Common myeloid progenitor, CD34-positive (primary cell): ENCODE measurements around the gene TRPT1.

Source experiments
- CTCF ChIA-PET: fragments of 350-600 bp; sonication (Branson Sonifier 250); formaldehyde crosslinking; loops from one replicate; lab custom pipeline; 2021; ENCODE audit warnings: antibody characterized with exemption; lab: Charles Lee
- POLR2A ChIA-PET: fragments of 350-600 bp; sonication (Branson Sonifier 250); formaldehyde crosslinking; loops from one replicate; lab custom pipeline; 2021; ENCODE audit warnings: antibody characterized with exemption; lab: Charles Lee
- DNase-seq, 3 donors: peaks; one replicate each; pipeline versions ENCODE4 v3.0.0 to v3.0.0-alpha.2; 2013
- H3K27ac ChIP-seq, 2 experiments: 1 replicate in 1 of 2; 2 replicates in 1 of 2; pipeline ENCODE4 v1.7.0; 2013; ENCODE audit warnings: inconsistent platforms in 2 of 2, low read length in 2 of 2, mild to moderate bottlenecking in 2 of 2, low read depth in 1 of 2, moderate library complexity in 1 of 2; ENCODE audit not compliant: severe bottlenecking in 2 of 2, insufficient read depth in 1 of 2, poor library complexity in 1 of 2
- H3K27me3 ChIP-seq, 5 experiments: replicated peaks in 2 of 5; 1 replicate in 3 of 5; 2 replicates in 2 of 5; pipeline versions ENCODE4 v1.6.1 to v1.7.0; 2013; ENCODE audit warnings: low read length in 4 of 5, mild to moderate bottlenecking in 2 of 5, moderate library complexity in 2 of 5, inconsistent platforms in 1 of 5; ENCODE audit not compliant: insufficient read depth in 5 of 5, control insufficient read depth in 4 of 5
- H3K36me3 ChIP-seq, 4 experiments: 1 replicate in 2 of 4; 2 replicates in 2 of 4; pipeline versions ENCODE4 v1.6.1 to v1.7.0; 2013; ENCODE audit warnings: low read length in 3 of 4, control low read depth in 1 of 4, mild to moderate bottlenecking in 1 of 4; ENCODE audit not compliant: control insufficient read depth in 4 of 4, insufficient read depth in 4 of 4
- H3K4me1 ChIP-seq, 4 experiments: 1 replicate in 3 of 4; 2 replicates in 1 of 4; pipeline versions ENCODE4 v1.6.1 to v1.7.1; 2013; ENCODE audit warnings: low read length in 3 of 4, mild to moderate bottlenecking in 3 of 4, control low read depth in 1 of 4, inconsistent platforms in 1 of 4, moderate library complexity in 1 of 4; ENCODE audit not compliant: control insufficient read depth in 4 of 4, insufficient read depth in 4 of 4; ENCODE audit errors: control extremely low read depth in 1 of 4
- H3K4me3 ChIP-seq, 7 experiments: 1 replicate in 4 of 7; 2 replicates in 3 of 7; pipeline versions ENCODE4 v1.5.1 to v1.7.0; 2013; ENCODE audit warnings: mild to moderate bottlenecking in 7 of 7, low read length in 6 of 7, moderate library complexity in 6 of 7, inconsistent platforms in 2 of 7, low read depth in 2 of 7, control low read depth in 1 of 7; ENCODE audit not compliant: insufficient read depth in 4 of 7, control insufficient read depth in 1 of 7; ENCODE audit errors: extremely low read depth in 1 of 7
- H3K9me3 ChIP-seq, 5 experiments: 1 replicate in 4 of 5; 2 replicates in 1 of 5; pipeline versions ENCODE4 v1.6.1 to v1.7.1; 2013; ENCODE audit warnings: low read length in 4 of 5, mild to moderate bottlenecking in 2 of 5, inconsistent platforms in 1 of 5, low read depth in 1 of 5, moderate library complexity in 1 of 5; ENCODE audit not compliant: control insufficient read depth in 4 of 5, insufficient read depth in 2 of 5; ENCODE audit errors: control extremely low read depth in 1 of 5
- WGBS: methylation state at CpG from one replicate; pipeline ENCODE4 v1.1.5; 2013; ENCODE audit not compliant: insufficient coverage; 5-methylcytosine and 5-hydroxymethylcytosine counted together

Gene TRPT1

GRCh38 chr11:64223001-64223651 lies 2.9 kb downstream of the TRPT1 start:
- no peak for DNase-seq
- H3K27ac ChIP-seq, result no peak overlapping the region
- POLR2A ChIA-PET, result interaction anchor here (1.0 to 2.1 kb wide), 2 partner anchors 9 to 16 kb away, joined by 3 to 20 read pairs; partner anchors contain the start of gene FERMT3
- peaks cover 0 to 32% (median 27%) of the 10 kb centered on the region in 4 experiments for H3K4me1 ChIP-seq
- H3K36me3 ChIP-seq, result peaks cover 4 to 53% (median 41%) of the 10 kb centered on the region in 4 experiments
- no peak overlapping the region for H3K4me3 ChIP-seq
- CTCF ChIA-PET, result interaction anchor here (0.8 to 16.0 kb wide), 8 partner anchors 13 to 81 kb away, joined by 3 to 321 read pairs (median 4); partner anchors contain the start of genes FERMT3, FKBP2 and PLCB3
- 91% methylated on average over 18 of the region's 24 CpGs for WGBS
- H3K9me3 ChIP-seq, result no peaks in the 10 kb centered on the region
- no peaks in the 10 kb centered on the region for H3K27me3 ChIP-seq

- POLR2A ChIA-PET, result interaction anchor here (2.1 kb wide), 1 partner anchor 16 kb away, joined by 20 read pairs; the partner anchor contains the start of gene FERMT3
- H3K4me1 ChIP-seq, result peaks cover 0 to 32% (median 26%) of the 10 kb centered on the region in 4 experiments
- no peak overlapping the region for H3K4me3 ChIP-seq
- no peaks in the 10 kb centered on the region for H3K9me3 ChIP-seq
- H3K27me3 ChIP-seq, result no peaks in the 10 kb centered on the region
- WGBS, result 83% methylated on average over 7 of the region's 9 CpGs
- peaks cover 5 to 55% (median 44%) of the 10 kb centered on the region in 4 experiments for H3K36me3 ChIP-seq
- H3K27ac ChIP-seq, result no peak overlapping the region
- no peak for DNase-seq
- CTCF ChIA-PET, result interaction anchor here (0.8 to 16.0 kb wide), 4 partner anchors 14 to 34 kb away, joined by 3 to 321 read pairs (median 10); partner anchors contain the start of genes FERMT3, FKBP2 and PLCB3
Measured at GRCh38 chr11:64222651-64223000, 3.4 kb downstream of the TRPT1 start.

GRCh38 chr11:64220798-64221197 lies 5.2 kb downstream of the TRPT1 start:
- H3K4me3 ChIP-seq, result no peak overlapping the region
- H3K36me3 ChIP-seq, result peaks cover 9 to 63% (median 49%) of the 10 kb centered on the region in 4 experiments
- ChIA-PET POLR2A (no interaction called here), CTCF (interaction anchor here (16.0 kb wide), 1 partner anchor 13 kb away, joined by 321 read pairs; the partner anchor contains the start of gene FERMT3)
- H3K27ac ChIP-seq, result no peak overlapping the region
- H3K4me1 ChIP-seq, result peaks cover 0 to 16% (median 11%) of the 10 kb centered on the region in 4 experiments
- no peak for DNase-seq
- WGBS, result 98% methylated on average over 8 of the region's 14 CpGs
- H3K27me3 ChIP-seq, result no peaks in the 10 kb centered on the region
- H3K9me3 ChIP-seq, result no peaks in the 10 kb centered on the region

DNA sequence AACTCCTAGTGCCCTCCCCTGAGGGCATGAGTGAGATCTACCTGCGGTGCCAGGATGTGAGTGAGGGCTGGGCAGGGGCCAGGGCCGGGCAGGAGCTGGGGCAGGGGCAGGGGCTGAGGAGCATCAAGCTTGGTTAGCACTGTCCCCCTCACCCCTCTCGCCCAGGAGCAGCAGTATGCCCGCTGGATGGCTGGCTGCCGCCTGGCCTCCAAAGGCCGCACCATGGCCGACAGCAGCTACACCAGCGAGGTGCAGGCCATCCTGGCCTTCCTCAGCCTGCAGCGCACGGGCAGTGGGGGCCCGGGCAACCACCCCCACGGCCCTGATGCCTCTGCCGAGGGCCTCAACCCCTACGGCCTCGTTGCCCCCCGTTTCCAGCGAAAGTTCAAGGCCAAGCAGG lies 5.7 kb downstream of the TRPT1 start:
- Histone ChIP-seq H3K36me3 (peaks cover 9 to 68% (median 49%) of the 10 kb centered on the region in 4 experiments), H3K27me3 (no peaks in the 10 kb centered on the region), H3K9me3 (no peaks in the 10 kb centered on the region), H3K27ac (no peak overlapping the region), H3K4me1 (peaks cover 0 to 10% (median 6%) of the 10 kb centered on the region in 4 experiments), H3K4me3 (no peak overlapping the region)
- POLR2A ChIA-PET, result interaction anchor here (0.6 to 0.9 kb wide), 2 partner anchors 10 to 284 kb away, joined by 3 read pairs; no protein-coding TSS in a partner anchor
- DNase-seq, result no peak
- CTCF ChIA-PET, result interaction anchor here (16.0 kb wide), 1 partner anchor 12 kb away, joined by 321 read pairs; the partner anchor contains the start of gene FERMT3
- 100% methylated on average over 16 of the region's 17 CpGs for WGBS

GRCh38 chr11:64219755-64220154 lies 6.2 kb downstream of the TRPT1 start:
- WGBS, result 100% methylated on average over 3 of the region's 10 CpGs
- peaks cover 12 to 73% (median 53%) of the 10 kb centered on the region in 4 experiments for H3K36me3 ChIP-seq
- CTCF ChIA-PET, result interaction anchor here (2.0 to 16.0 kb wide), 2 partner anchors 11 to 84 kb away, joined by 4 to 321 read pairs; partner anchors contain the start of gene FERMT3
- H3K4me1 ChIP-seq, result peaks cover 0 to 5% (median 1%) of the 10 kb centered on the region in 4 experiments
- no peak overlapping the region for H3K4me3 ChIP-seq
- H3K9me3 ChIP-seq, result no peaks in the 10 kb centered on the region
- no peaks in the 10 kb centered on the region for H3K27me3 ChIP-seq
- H3K27ac ChIP-seq, result no peak overlapping the region
- POLR2A ChIA-PET, result interaction anchor here (0.6 to 5.7 kb wide), 3 partner anchors 9 to 283 kb away, joined by 3 to 49 read pairs (median 3); partner anchors contain the start of gene FERMT3
- DNase-seq, result no peak

DNA sequence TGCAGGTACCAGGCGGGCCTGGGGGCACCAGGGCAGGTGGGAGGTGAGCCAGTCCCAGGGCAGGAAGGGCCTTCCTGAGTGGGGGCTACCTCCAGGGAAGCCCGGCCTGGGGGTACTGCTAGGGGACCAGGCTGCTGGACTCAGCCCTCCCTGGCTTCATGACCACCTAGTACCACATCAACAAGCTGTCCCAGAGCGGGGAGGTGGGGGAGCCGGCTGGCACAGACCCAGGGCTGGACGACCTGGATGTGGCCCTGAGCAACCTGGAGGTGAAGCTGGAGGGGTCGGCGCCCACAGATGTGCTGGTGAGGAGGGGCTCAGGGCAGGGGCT lies 6.7 kb downstream of the TRPT1 start:
- H3K4me3 ChIP-seq, result no peak overlapping the region
- H3K27me3 ChIP-seq, result no peaks in the 10 kb centered on the region
- ChIA-PET POLR2A (interaction anchor here (0.9 to 5.7 kb wide), 2 partner anchors 9 to 14 kb away, joined by 3 to 49 read pairs; partner anchors contain the start of gene FERMT3), CTCF (interaction anchor here (1.0 to 16.0 kb wide), 4 partner anchors 8 to 85 kb away, joined by 4 to 321 read pairs (median 5); partner anchors contain the start of gene FERMT3)
- H3K9me3 ChIP-seq, result no peaks in the 10 kb centered on the region
- no peak overlapping the region for H3K27ac ChIP-seq
- WGBS, result 94% methylated on average over 6 of the region's 7 CpGs
- DNase-seq, result no peak
- peaks cover 12 to 75% (median 52%) of the 10 kb centered on the region in 4 experiments for H3K36me3 ChIP-seq
- peaks cover 0 to under 1% (median 0%) of the 10 kb centered on the region in 4 experiments for H3K4me1 ChIP-seq
